Endothelial cell of umbilical vein (primary cell): Measurements from ENCODE around the gene WDR7. TPM values are rescaled to one million over a fixed set of nuclear protein-coding genes. Genes with fewer than 3 reads are reported as not detected.
A peak's percentile ranks its signal among the peaks of the same experiment; 100 is the strongest.

Source experiments
- BruUV-seq: library from RNA; stranded (reverse); fragments of 400-500 nt; replicated peaks from 2 replicates; lab custom pipeline; 2021; lab: Mats Ljungman, UMichigan
- CTCF ChIA-PET: fragments of 300-600, 350-600 bp; sonication (Branson Sonifier 250); formaldehyde crosslinking; loops from one replicate; lab custom pipeline; 2021; ENCODE audit warnings: antibody characterized with exemption, inconsistent platforms; lab: Charles Lee
- POLR2A ChIA-PET: fragments of 300-600, 350-600 bp; sonication (Branson Sonifier 250); formaldehyde crosslinking; loops from one replicate; lab custom pipeline; 2021; ENCODE audit warnings: antibody characterized with exemption, inconsistent platforms; lab: Charles Lee
- DNase-seq: peaks from one replicate; pipeline ENCODE4 v3.0.0-alpha.2; 2011; ENCODE audit warnings: low read depth, low spot score
- FAIRE-seq: peaks from 2 replicates; lab custom pipeline; 2011; peaks lifted over from hg19 to GRCh38; lab: Jason Lieb, UNC
- H2AFZ ChIP-seq: 2 replicates; pipeline ENCODE4 v1.6.0; 2012; ENCODE audit warnings: low read depth, low read length, control low read depth, inconsistent platforms
- H3K27ac ChIP-seq: 2 replicates; pipeline ENCODE4 v1.5.1; 2011; ENCODE audit warnings: low read depth, mild to moderate bottlenecking, control low read depth, low read length, moderate library complexity; ENCODE audit not compliant: insufficient read depth
- H3K27me3 ChIP-seq, 2 experiments: 2 replicates each; pipeline versions ENCODE4 v1.6.0 to v1.6.1; 2011; ENCODE audit warnings: low read length in 2 of 2, mixed read lengths in 1 of 2; ENCODE audit not compliant: control insufficient read depth in 2 of 2, insufficient read depth in 2 of 2
- H3K36me3 ChIP-seq, 2 experiments: 2 replicates in 1 of 2; 3 replicates in 1 of 2; pipeline ENCODE4 v1.5.1; 2011; ENCODE audit warnings: low read length in 2 of 2, mild to moderate bottlenecking in 1 of 2, moderate library complexity in 1 of 2; ENCODE audit not compliant: control insufficient read depth in 2 of 2, insufficient read depth in 2 of 2; ENCODE audit errors: extremely low read depth in 1 of 2
- H3K4me1 ChIP-seq: 3 replicates; pipeline ENCODE4 v1.5.1; 2011; ENCODE audit warnings: mild to moderate bottlenecking, low read length; ENCODE audit not compliant: control insufficient read depth, insufficient read depth; ENCODE audit errors: extremely low read depth
- H3K4me2 ChIP-seq: 2 replicates; pipeline ENCODE4 v1.6.1; 2011; ENCODE audit warnings: low read length, control low read depth, mixed read lengths; ENCODE audit not compliant: insufficient read depth
- H3K4me3 ChIP-seq, 3 experiments: fragments of 200-600 bp in 1 of 3; sonication (generic), shearing (Covaris generic) in 1 of 3; replicated peaks in 1 of 3; 2 replicates each; pipeline ENCODE4 v1.5.1; 2011 to 2016; ENCODE audit warnings: control low read depth in 3 of 3, low read length in 3 of 3, mild to moderate bottlenecking in 2 of 3, inconsistent platforms in 1 of 3, low read depth in 1 of 3, moderate library complexity in 1 of 3; ENCODE audit not compliant: insufficient read depth in 1 of 3
- H3K79me2 ChIP-seq: 2 replicates; pipeline ENCODE4 v1.6.0; 2012; ENCODE audit warnings: low read length, inconsistent platforms; ENCODE audit not compliant: control insufficient read depth, insufficient read depth
- H3K9ac ChIP-seq: replicated peaks from 2 replicates; pipeline ENCODE3; 2011; ENCODE audit warnings: low read length, control low read depth; ENCODE audit not compliant: insufficient read depth; ENCODE audit errors: extremely low read depth
- H3K9me1 ChIP-seq: replicated peaks from 3 replicates; pipeline ENCODE4 v1.6.0; 2011; ENCODE audit warnings: mild to moderate bottlenecking, low read length; ENCODE audit not compliant: control insufficient read depth, insufficient read depth; ENCODE audit errors: extremely low read depth
- H3K9me3 ChIP-seq: replicated peaks from 2 replicates; pipeline ENCODE4 v1.5.1; 2012; ENCODE audit warnings: low read length, inconsistent platforms; ENCODE audit not compliant: control insufficient read depth, insufficient read depth
- H4K20me1 ChIP-seq: replicated peaks from 2 replicates; pipeline ENCODE3; 2011; ENCODE audit warnings: mild to moderate bottlenecking, low read length; ENCODE audit not compliant: control insufficient read depth, insufficient read depth; ENCODE audit errors: extremely low read depth
- CTCF ChIP-seq, 2 donors: IDR thresholded peaks; 1 replicate in 1 of 2; 2 replicates in 1 of 2; pipeline ENCODE4 v1.5.1; 2011; ENCODE audit warnings: low read length in 2 of 2, mild to moderate bottlenecking in 2 of 2, moderate library complexity in 2 of 2, control low read depth in 1 of 2, inconsistent platforms in 1 of 2, low read depth in 1 of 2; ENCODE audit not compliant: insufficient read depth in 1 of 2; ENCODE audit errors: extremely low read depth in 1 of 2
- EZH2 ChIP-seq: IDR thresholded peaks from 2 replicates; pipeline ENCODE4 v1.6.1; 2012; ENCODE audit warnings: borderline replicate concordance, low read depth, mild to moderate bottlenecking, moderate library complexity, low read length, inconsistent platforms; ENCODE audit not compliant: severe bottlenecking
- FOS ChIP-seq: IDR thresholded peaks from 2 replicates; pipeline ENCODE4 v1.6.1; 2011; ENCODE audit warnings: mild to moderate bottlenecking, low read length, moderate library complexity, borderline replicate concordance; ENCODE audit not compliant: insufficient read depth
- GATA2 ChIP-seq: IDR thresholded peaks from 2 replicates; pipeline ENCODE4 v1.7.0; 2011; ENCODE audit warnings: low read depth, mild to moderate bottlenecking, moderate library complexity, mixed read lengths, low read length; ENCODE audit not compliant: insufficient read length, insufficient read depth
- JUN ChIP-seq: IDR thresholded peaks from 2 replicates; pipeline ENCODE4 v1.6.1; 2011; ENCODE audit warnings: borderline replicate concordance, low read depth; ENCODE audit not compliant: insufficient read length, insufficient read depth
- MAX ChIP-seq: IDR thresholded peaks from 2 replicates; pipeline ENCODE4 v1.6.1; 2011; ENCODE audit not compliant: insufficient read depth, insufficient read length
- MYC ChIP-seq: IDR thresholded peaks from one replicate; pipeline ENCODE4 v1.6.1; 2011; ENCODE audit warnings: mild to moderate bottlenecking, low read depth, low read length
- POLR2A ChIP-seq: IDR thresholded peaks from 2 replicates; pipeline ENCODE4 v1.6.1; 2012; ENCODE audit warnings: low read depth, mild to moderate bottlenecking, control low read depth, low read length
- POLR2AphosphoS5 ChIP-seq: IDR thresholded peaks from 2 replicates; pipeline ENCODE4 v1.6.1; 2012; ENCODE audit warnings: low read depth, mild to moderate bottlenecking, control low read depth, low read length, moderate library complexity; ENCODE audit not compliant: insufficient read depth
- dilution Hi-C: fragments of 300-500 bp; cut with MboI; formaldehyde crosslinking; loops from one replicate; pipeline ENCODE4 v1.15.0; 2019; ENCODE audit warnings: low sequenced_read_pairs; ENCODE audit not compliant: extremely low pct_ligation_motif_present
- intact Hi-C: fragments of 100-400 bp; cut with micrococcal nuclease; formaldehyde crosslinking; loops from one replicate; pipeline ENCODE4 v1.10.0; 2022
- polyA plus RNA-seq, 4 experiments: library from polyadenylated mRNA; depleted of rRNA in 3 of 4; stranded (reverse) in 3 of 4; unstranded in 1 of 4; fragments of >200 nt; gene quantifications; 2 replicates each; pipeline versions ENCODE4 v1.2.1 to v1.2.3, GENCODE V29; 2011 to 2012; ENCODE audit warnings: missing spikeins in 1 of 4
- total RNA-seq: library from RNA; stranded (reverse); gene quantifications from 2 replicates; pipeline ENCODE4 v1.2.3, GENCODE V29; 2021

The WDR7 gene
- total and polyA plus RNA-seq, 2 donors (not counting 3 experiments of a cell fraction or from before 2014, with no cell fraction given): 5.9 to 19.0 TPM

GRCh38 chr18:56672391-56672790 is 21.2 kb downstream of the WDR7 start:
- intact Hi-C loops: no loop called here
- no TSS peak for BruUV-seq

More at GRCh38 chr18:56672391-56672790, 21.2 kb downstream of the WDR7 start:
- no peak for TF ChIP-seq JUN
- TF ChIP-seq POLR2A: no peak
- TF ChIP-seq CTCF (IDR thresholded peaks at IDR 0.05; ENCODE audit: extremely low read depth in 1 of 2, insufficient read depth in 1 of 2, low read depth in 1 of 2, low read length in 2 of 2): no peak
- no peak for TF ChIP-seq EZH2
- no peak for TF ChIP-seq GATA2
- no peak for TF ChIP-seq POLR2AphosphoS5
- TF ChIP-seq MYC: no peak
- TF ChIP-seq FOS: no peak
- no peak for TF ChIP-seq MAX
- Histone ChIP-seq H3K27ac (no peak overlapping the region), H3K36me3 (no peaks in the 10 kb centered on the region), H3K9me3 (no peaks in the 10 kb centered on the region), H4K20me1 (no peaks in the 10 kb centered on the region), H3K9me1 (no peaks in the 10 kb centered on the region), H2AFZ (no peak overlapping the region), H3K27me3 (no peaks in the 10 kb centered on the region), H3K4me2 (no peak overlapping the region), H3K9ac (no peak overlapping the region), H3K4me1 (peaks cover 4% of the 10 kb centered on the region), H3K79me2 (peaks cover 4% of the 10 kb centered on the region), H3K4me3 (no peak overlapping the region)
- FAIRE-seq (no peak), DNase-seq (peak; percentile 41)
- POLR2A ChIA-PET: no interaction called here
- CTCF ChIA-PET: no interaction called here
- dilution Hi-C loops: no loop called here
